PC-9 (cell line): ENCODE measurements around the gene PLCH2. TPM values are rescaled to one million over a fixed set of nuclear protein-coding genes. Genes with fewer than 3 reads are reported as not detected.
A peak's percentile ranks its signal among the peaks of the same experiment; 100 is the strongest.

ENCODE experiments used
- BruUV-seq: library from RNA; stranded (reverse); fragments of 400-500 nt; replicated peaks from 2 replicates; lab custom pipeline; 2021; lab: Mats Ljungman, UMichigan
- CTCF ChIA-PET: fragments of 300-600 bp; sonication (Branson Sonifier 250); formaldehyde crosslinking; loops from one replicate; lab custom pipeline; 2022; ENCODE audit warnings: antibody characterized with exemption; lab: Charles Lee
- POLR2A ChIA-PET: fragments of 300-600 bp; sonication (Branson Sonifier 250); formaldehyde crosslinking; loops from one replicate; lab custom pipeline; 2022; ENCODE audit warnings: antibody characterized with exemption; ENCODE audit not compliant: unreplicated experiment; lab: Charles Lee
- DNase-seq, 2 experiments: peaks; one replicate each; pipeline versions ENCODE4 v3.0.0 to v3.0.0-alpha.2; 2015 to 2022; ENCODE audit warnings: mixed read lengths in 1 of 2
- H2AFZ ChIP-seq: fragments of 200-600 bp; sonication (generic); 2 replicates; pipeline ENCODE4 v1.8.1; 2017; ENCODE audit warnings: antibody characterized with exemption
- H3F3A ChIP-seq: fragments of 200-600 bp; sonication (generic); 2 replicates; pipeline ENCODE4 v1.8.1; 2017; ENCODE audit warnings: antibody characterized with exemption, mild to moderate bottlenecking, low read depth; ENCODE audit not compliant: insufficient read depth
- H3K27ac ChIP-seq: fragments of 200-600 bp; sonication (generic); 2 replicates; pipeline ENCODE4 v1.6.1; 2016; ENCODE audit warnings: mixed run types
- H3K27me3 ChIP-seq: fragments of 200-600 bp; sonication (generic); 2 replicates; pipeline ENCODE4 v1.6.1; 2016; ENCODE audit warnings: low read depth, mixed run types; ENCODE audit not compliant: insufficient read depth
- H3K36me3 ChIP-seq: fragments of 200-600 bp; sonication (generic); 2 replicates; pipeline ENCODE4 v1.6.1; 2016; ENCODE audit warnings: low read depth, mixed run types
- H3K4me1 ChIP-seq: fragments of 200-600 bp; sonication (generic); replicated peaks from 2 replicates; pipeline ENCODE4 v1.6.1; 2016; ENCODE audit warnings: mixed run types; ENCODE audit not compliant: insufficient read depth
- H3K4me2 ChIP-seq: fragments of 200-600 bp; sonication (generic); 2 replicates; pipeline ENCODE4 v1.6.1; 2017; ENCODE audit warnings: mixed run types
- H3K4me3 ChIP-seq: fragments of 200-600 bp; sonication (generic); 2 replicates; pipeline ENCODE4 v1.6.1; 2016; ENCODE audit warnings: mixed run types
- H3K79me2 ChIP-seq: fragments of 200-600 bp; sonication (generic); 2 replicates; pipeline ENCODE4 v1.6.1; 2017; ENCODE audit warnings: low read depth, mixed run types
- H3K9me2 ChIP-seq: fragments of 200-600 bp; sonication (generic); 2 replicates; pipeline ENCODE4 v1.8.1; 2017; ENCODE audit warnings: mild to moderate bottlenecking; ENCODE audit not compliant: insufficient read depth
- H3K9me3 ChIP-seq: fragments of 200-600 bp; sonication (generic); 2 replicates; pipeline ENCODE4 v1.8.1; 2016; ENCODE audit warnings: low read depth; ENCODE audit not compliant: insufficient read depth
- H4K20me1 ChIP-seq: fragments of 200-600 bp; sonication (generic); 2 replicates; pipeline ENCODE4 v1.8.1; 2017; ENCODE audit not compliant: insufficient read depth
- EZH2 ChIP-seq: fragments of 200-600 bp; sonication (generic); IDR thresholded peaks from 2 replicates; pipeline ENCODE4 v1.8.0; 2017; ENCODE audit warnings: antibody characterized with exemption, low read depth
- intact Hi-C: fragments of 100-400 bp; cut with micrococcal nuclease; formaldehyde crosslinking; loops from one replicate; pipeline ENCODE4 v1.10.0; 2022; ENCODE audit not compliant: unreplicated experiment
- total RNA-seq: library from RNA; stranded (reverse); gene quantifications from 2 replicates; pipeline ENCODE4 v1.2.3, GENCODE V29; 2021
- TF ChIP-seq, protein P1 (sequence below): fragments of 200-600 bp; sonication (generic); conservative IDR thresholded peaks from 2 replicates; pipeline ENCODE4 v1.6.1; 2017; ENCODE audit warnings: mixed run types, antibody characterized with exemption, mild to moderate bottlenecking, moderate library complexity

PLCH2 gene
- total RNA-seq, 1 experiment from 2014 or later = 0.98 TPM

DNA sequence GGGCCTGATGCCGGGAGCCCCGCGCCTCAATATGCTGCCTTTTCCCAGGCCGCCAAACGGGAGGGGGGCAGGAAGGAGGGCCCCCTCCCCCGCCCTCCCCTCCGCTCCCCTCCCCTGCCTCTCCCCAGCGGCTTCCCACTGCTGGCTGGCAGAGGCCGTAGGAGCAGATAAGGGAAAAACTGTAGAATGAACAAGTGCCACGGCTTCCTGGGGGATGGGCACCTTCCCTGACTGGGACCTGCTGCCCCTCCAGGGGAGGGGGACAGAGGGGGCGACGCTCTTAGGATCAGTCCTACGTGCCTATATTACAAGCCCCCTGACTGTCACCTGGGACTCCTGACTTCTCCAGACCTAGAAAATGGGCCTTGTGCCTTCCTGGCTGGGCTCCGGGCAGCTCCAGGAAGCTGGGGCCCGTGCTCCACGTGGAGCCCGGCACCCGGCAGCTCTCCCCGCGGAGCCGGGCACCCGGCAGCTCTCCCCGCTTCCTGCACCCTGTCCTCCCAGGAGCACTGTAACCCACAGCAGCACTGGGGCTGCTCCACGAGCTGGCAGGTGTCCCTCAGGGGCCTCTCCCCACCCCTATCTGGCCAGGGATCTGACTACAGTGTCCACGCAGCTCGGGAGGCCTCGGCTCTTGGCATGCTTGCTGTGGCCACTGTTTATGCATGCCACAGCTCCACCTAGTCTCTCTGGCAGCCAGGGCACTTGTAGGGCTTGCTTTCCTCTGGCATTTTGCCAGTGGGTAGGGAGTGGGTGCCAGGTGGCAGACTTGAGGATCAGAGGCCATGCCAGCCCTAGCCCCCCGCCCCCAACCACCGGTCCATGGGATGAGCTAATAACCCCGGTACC, 54.6 kb downstream of the PLCH2 start:
- Histone ChIP-seq H3K4me1 (peaks cover 39% of the 10 kb centered on the region), H3K79me2 (peaks cover 2% of the 10 kb centered on the region), H3K9me2 (no peaks in the 10 kb centered on the region), H2AFZ (no peak overlapping the region), H3K9me3 (no peaks in the 10 kb centered on the region), H3K36me3 (no peaks in the 10 kb centered on the region), H3K27me3 (peaks cover 21% of the 10 kb centered on the region), H4K20me1 (no peaks in the 10 kb centered on the region), H3F3A (peaks cover 6% of the 10 kb centered on the region; the same call in 1 of the 2 replicates), H3K4me2 (no peak overlapping the region), H3K4me3 (no peak overlapping the region), H3K27ac (no peak overlapping the region)
- TF ChIP-seq EZH2 = no peak
- TF ChIP-seq, protein P1, sequence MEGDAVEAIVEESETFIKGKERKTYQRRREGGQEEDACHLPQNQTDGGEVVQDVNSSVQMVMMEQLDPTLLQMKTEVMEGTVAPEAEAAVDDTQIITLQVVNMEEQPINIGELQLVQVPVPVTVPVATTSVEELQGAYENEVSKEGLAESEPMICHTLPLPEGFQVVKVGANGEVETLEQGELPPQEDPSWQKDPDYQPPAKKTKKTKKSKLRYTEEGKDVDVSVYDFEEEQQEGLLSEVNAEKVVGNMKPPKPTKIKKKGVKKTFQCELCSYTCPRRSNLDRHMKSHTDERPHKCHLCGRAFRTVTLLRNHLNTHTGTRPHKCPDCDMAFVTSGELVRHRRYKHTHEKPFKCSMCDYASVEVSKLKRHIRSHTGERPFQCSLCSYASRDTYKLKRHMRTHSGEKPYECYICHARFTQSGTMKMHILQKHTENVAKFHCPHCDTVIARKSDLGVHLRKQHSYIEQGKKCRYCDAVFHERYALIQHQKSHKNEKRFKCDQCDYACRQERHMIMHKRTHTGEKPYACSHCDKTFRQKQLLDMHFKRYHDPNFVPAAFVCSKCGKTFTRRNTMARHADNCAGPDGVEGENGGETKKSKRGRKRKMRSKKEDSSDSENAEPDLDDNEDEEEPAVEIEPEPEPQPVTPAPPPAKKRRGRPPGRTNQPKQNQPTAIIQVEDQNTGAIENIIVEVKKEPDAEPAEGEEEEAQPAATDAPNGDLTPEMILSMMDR = no peak
- intact Hi-C loops = loop anchor here (10.0 kb wide), 1 partner anchor 216 kb away; no protein-coding TSS in a partner anchor
- ChIA-PET CTCF (no interaction called here), POLR2A (interaction anchor here (0.6 to 0.7 kb wide), 3 partner anchors 18 to 1257 kb away, joined by 4 to 11 read pairs (median 8); no protein-coding TSS in a partner anchor)
- BruUV-seq = no TSS peak
- no peak for DNase-seq

DNA sequence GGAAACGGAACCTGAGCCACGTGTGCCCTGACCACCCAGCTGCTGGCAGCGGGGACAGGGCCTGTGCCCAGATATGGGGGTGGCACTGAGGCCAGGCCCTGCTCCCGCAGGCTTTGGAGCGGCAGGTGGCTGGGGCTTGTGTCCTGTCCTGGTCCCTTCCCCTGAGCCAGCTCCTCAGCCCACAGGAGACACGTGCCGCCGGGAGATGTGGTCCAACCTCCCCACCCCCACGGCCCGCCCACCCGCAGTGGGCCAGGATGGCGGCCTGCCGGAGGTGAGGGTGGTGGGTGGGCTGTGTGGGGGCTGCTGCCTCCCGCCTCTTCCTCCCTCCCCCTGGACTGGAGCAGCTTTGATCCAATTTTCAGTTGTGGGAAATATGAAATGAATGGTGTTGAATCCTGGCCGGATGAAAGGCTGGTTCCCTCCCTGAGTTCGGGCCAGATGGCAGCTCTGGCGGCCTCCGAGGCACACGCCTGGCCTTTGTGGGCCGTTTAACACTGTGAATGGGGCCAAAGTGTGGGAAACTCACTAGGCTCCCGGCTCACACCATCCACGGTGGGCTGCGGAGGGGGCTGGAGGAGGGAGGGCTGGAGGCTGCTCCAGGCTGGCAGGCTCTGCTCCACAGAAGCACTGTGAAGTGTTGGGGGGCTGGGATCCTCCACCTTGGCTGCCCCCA, 56.5 kb downstream of the PLCH2 start:
- no peak for TF ChIP-seq EZH2
- TF ChIP-seq, protein P1 = no peak
- intact Hi-C loops = loop anchor here (10.0 kb wide), 1 partner anchor 218 kb away; no protein-coding TSS in a partner anchor
- BruUV-seq = no TSS peak
- CTCF ChIA-PET = no interaction called here
- no peak for DNase-seq
- H3K27ac ChIP-seq = no peak overlapping the region
- H2AFZ ChIP-seq = no peak overlapping the region
- no peaks in the 10 kb centered on the region for H4K20me1 ChIP-seq
- peaks cover 31% of the 10 kb centered on the region for H3K4me1 ChIP-seq
- H3K4me2 ChIP-seq = peak overlapping the region; percentile 48
- H3K9me2 ChIP-seq = no peaks in the 10 kb centered on the region
- no peaks in the 10 kb centered on the region for H3K79me2 ChIP-seq
- no peaks in the 10 kb centered on the region; the same call in 1 of the 2 replicates for H3F3A ChIP-seq
- no peaks in the 10 kb centered on the region for H3K9me3 ChIP-seq
- POLR2A ChIA-PET = interaction anchor here (0.6 to 0.8 kb wide), 2 partner anchors 17 to 52 kb away, joined by 3 to 8 read pairs; no protein-coding TSS in a partner anchor
- H3K27me3 ChIP-seq = peaks cover 21% of the 10 kb centered on the region
- H3K4me3 ChIP-seq = no peak overlapping the region
- no peaks in the 10 kb centered on the region for H3K36me3 ChIP-seq

DNA sequence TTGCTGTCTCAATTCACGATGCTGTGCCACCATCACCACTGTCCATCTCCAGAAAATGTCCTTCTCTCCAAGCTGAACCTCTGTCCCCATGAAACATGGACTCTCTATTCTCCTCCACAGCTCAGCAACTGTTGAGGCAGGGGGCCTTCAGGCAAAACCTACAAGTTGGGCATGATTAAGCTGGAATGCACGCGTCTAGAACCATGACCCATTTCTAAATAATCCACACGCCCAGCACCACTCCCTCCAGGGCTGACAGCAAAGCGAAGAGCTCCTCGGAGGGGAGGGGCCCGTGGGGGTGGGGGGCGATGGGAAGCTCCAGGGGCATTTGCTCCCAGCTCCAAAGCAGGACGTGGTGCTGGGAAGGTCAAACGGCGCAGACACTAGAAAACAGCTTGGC, 57.3 kb downstream of the PLCH2 start:
- DNase-seq = peak in 1 of 2 experiments; percentile 70
- TF ChIP-seq, protein P1 = no peak
- no peak for TF ChIP-seq EZH2
- POLR2A ChIA-PET = interaction anchor here (0.6 to 0.8 kb wide), 3 partner anchors 18 to 398 kb away, joined by 3 to 8 read pairs (median 3); no protein-coding TSS in a partner anchor

More for the DNA sequence above, 57.3 kb downstream of the PLCH2 start:
- Histone ChIP-seq H3K4me3 (no peak overlapping the region), H4K20me1 (no peaks in the 10 kb centered on the region), H3F3A (no peaks in the 10 kb centered on the region; the same call in 1 of the 2 replicates), H3K27ac (no peak overlapping the region), H2AFZ (no peak overlapping the region), H3K9me2 (no peaks in the 10 kb centered on the region), H3K36me3 (no peaks in the 10 kb centered on the region), H3K4me1 (peaks cover 31% of the 10 kb centered on the region), H3K79me2 (no peaks in the 10 kb centered on the region), H3K9me3 (no peaks in the 10 kb centered on the region), H3K4me2 (peak overlapping the region; percentile 48), H3K27me3 (peaks cover 21% of the 10 kb centered on the region)
- CTCF ChIA-PET = no interaction called here
- intact Hi-C loops = loop anchor here (10.0 kb wide), 1 partner anchor 219 kb away; no protein-coding TSS in a partner anchor
- BruUV-seq = no TSS peak
